GM12875 (cell line): Measurements from ENCODE around the gene TRAPPC10.

Experiments
- H3K4me3 ChIP-seq: one replicate; pipeline ENCODE4 v1.5.1; 2011; ENCODE audit warnings: low read depth, low read length, control low read depth
- TF ChIP-seq, protein P1 (sequence below): IDR thresholded peaks from 2 replicates; pipeline ENCODE4 v1.5.1; 2011; ENCODE audit warnings: low read depth, mild to moderate bottlenecking, control low read depth, inconsistent platforms, low read length, moderate library complexity, borderline replicate concordance; ENCODE audit not compliant: insufficient read depth

TRAPPC10 gene

DNA sequence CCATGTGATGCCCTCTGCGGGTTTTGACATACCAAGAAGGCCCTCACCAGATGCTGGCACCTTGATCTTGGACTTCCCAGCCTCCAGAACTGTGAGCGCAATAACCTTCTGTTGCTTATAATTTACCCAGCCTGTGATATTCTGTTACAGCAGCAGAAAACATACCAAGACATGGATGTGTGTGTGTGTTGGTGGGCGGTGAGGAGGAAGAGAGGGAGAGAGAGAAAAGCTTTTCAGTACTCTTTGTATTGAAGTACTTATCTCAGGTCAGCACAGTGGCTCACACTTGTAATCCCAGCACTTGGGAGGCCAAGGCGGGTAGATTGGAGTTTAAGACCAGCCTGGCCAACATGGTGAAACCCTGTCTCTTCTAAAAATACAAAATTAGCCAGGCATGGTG is 23.1 kb downstream of the TRAPPC10 start:
- no peak overlapping the region for H3K4me3 ChIP-seq
- TF ChIP-seq, protein P1, sequence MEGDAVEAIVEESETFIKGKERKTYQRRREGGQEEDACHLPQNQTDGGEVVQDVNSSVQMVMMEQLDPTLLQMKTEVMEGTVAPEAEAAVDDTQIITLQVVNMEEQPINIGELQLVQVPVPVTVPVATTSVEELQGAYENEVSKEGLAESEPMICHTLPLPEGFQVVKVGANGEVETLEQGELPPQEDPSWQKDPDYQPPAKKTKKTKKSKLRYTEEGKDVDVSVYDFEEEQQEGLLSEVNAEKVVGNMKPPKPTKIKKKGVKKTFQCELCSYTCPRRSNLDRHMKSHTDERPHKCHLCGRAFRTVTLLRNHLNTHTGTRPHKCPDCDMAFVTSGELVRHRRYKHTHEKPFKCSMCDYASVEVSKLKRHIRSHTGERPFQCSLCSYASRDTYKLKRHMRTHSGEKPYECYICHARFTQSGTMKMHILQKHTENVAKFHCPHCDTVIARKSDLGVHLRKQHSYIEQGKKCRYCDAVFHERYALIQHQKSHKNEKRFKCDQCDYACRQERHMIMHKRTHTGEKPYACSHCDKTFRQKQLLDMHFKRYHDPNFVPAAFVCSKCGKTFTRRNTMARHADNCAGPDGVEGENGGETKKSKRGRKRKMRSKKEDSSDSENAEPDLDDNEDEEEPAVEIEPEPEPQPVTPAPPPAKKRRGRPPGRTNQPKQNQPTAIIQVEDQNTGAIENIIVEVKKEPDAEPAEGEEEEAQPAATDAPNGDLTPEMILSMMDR: no peak

DNA sequence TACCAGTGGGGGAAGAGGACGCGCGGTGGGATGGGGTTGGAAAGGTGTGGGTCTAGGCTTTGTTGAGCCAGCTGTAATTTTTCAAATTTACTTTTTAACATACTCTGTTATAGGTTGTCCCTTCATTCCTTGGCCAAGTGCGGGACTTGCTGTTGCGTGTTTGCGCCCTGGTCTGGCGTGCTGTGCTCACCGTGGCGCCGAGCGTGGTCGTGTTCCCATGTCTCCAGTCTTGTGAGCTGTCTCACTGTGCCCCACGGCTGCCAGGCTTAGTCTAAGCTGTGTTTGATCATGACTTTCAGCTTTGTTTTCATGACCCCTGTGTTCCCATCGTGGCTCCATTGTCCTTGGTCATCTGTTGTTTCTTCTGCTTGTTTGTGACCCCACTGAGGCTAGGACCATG is 26.0 kb downstream of the TRAPPC10 start:
- H3K4me3 ChIP-seq: no peak overlapping the region
- TF ChIP-seq, protein P1: no peak

DNA sequence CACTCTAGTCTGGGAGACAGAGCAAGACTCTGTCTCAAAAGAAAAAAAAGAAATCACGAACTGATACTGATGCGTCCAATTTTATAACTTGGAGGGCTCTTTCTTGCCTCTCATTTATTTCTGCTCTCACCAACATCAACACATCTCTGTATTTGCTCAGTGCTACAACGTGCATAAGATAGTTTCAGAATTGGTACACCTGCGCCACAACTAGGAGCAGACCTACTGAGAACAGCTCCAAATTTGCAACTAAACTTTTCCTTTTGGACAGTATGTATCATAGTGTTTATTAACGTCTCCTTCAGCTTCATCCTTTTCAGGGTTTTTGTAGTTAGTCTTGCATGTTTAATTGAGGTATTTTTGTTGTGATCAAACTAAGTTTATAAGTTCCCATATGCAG is 27.7 kb downstream of the TRAPPC10 start:
- TF ChIP-seq, protein P1: no peak
- H3K4me3 ChIP-seq: no peak overlapping the region

DNA sequence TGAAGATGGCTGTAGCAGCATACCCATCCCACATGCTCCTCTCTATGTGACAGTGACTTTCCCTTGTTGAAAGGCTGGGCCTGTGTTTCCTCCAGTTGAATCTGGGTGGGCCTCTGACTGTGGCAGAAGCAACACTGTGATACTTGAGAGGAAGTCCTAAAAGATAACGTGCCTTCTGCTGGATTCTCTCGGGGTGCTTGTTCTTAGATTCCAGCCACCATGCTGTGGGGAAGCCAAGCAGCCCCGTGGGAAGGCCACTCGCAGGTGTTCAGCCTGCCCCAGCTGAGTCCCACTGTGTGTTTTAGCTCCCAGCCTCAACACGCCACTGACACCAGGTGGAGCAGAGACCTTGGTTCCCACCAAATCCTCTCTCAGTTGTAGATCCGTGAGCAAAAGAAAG is 31.5 kb downstream of the TRAPPC10 start:
- no peak overlapping the region for H3K4me3 ChIP-seq
- TF ChIP-seq, protein P1: no peak

DNA sequence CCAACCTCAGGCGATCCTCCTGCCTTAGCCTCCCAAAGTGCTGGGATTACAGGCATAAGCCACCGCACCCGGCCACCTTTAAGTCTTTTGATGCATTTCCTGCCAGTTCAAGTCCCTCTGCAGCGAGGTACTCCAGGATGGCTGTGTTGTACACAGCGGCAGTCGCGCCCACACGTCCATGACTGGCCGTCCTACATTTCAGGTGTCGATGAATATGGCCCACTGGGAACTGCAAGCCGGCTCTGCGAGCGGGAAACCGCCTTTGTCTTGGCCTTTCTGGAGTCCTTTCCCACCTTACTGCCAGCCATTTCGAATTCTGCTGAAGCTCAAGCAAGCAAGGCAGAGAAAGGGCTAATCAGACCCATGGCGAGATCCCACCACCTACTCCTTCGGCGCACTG is 34.6 kb downstream of the TRAPPC10 start:
- H3K4me3 ChIP-seq: no peak overlapping the region
- TF ChIP-seq, protein P1: no peak

DNA sequence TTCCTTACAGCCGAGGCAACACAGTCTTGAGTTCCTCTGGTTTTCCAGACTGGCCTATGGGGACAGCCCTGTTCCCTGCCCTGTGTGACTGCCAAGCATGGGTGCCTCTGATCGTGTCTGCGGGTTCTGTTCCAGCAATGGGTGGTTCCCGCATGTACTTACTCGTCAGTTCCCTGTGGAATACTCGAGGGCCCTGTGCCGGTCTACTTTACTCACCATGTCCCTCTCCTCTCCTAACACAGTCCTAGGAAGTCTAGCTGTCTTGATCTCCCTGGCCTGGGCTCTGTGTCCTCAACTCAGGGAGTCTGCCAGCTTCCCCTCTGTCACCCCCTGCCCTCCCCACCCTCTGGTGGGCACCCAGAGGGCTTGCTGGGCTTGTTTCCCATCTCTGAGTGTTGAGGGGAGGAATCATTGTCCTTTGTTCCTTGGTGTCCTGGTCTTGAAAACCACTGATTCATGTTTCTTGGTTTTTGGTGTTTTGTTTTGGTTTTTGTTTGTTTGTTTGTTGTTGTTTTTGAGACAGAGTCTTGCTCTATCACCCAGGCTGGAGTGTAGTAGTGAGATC is 36.0 kb downstream of the TRAPPC10 start:
- TF ChIP-seq, protein P1: no peak
- H3K4me3 ChIP-seq: no peak overlapping the region

DNA sequence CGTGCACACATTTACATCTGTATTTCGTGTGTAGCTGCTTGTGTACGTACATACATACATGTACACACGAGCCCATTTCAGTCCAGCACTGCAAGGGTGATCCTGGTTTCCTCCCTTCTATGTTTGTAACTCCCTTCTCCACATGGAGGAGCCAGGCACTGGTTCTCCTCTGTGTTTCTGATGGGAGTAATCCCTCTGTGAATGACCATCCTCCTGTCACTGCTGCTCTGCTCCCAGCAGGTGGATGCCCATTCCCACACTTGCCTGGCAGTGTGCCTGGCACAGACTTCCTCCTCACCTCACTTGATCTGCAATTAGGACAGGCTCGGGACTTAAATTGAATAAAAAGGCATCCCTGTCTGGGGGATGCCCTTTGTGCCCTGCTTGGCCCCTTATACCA is 37.1 kb downstream of the TRAPPC10 start:
- TF ChIP-seq, protein P1: no peak
- H3K4me3 ChIP-seq: no peak overlapping the region
